Astrocyte of the cerebellum (primary cell): ENCODE measurements around the gene ANKS1B.
A peak's percentile ranks its signal among the peaks of the same experiment; 100 is the strongest.

Experiments
- DNase-seq: peaks from one replicate; pipeline ENCODE4 v3.0.0-alpha.2; 2011; ENCODE audit warnings: low read depth
- H3K4me3 ChIP-seq: 2 replicates; pipeline ENCODE4 v1.5.1; 2011; ENCODE audit warnings: mild to moderate bottlenecking, low read depth, low read length, moderate library complexity
- in situ Hi-C: cut with HindIII; loops from 2 replicates; pipeline ENCODE4 v1.10.0; 2017; ENCODE audit warnings: low sequenced_read_pairs
- TF ChIP-seq, protein P1 (sequence below): IDR thresholded peaks from 2 replicates; pipeline ENCODE4 v1.5.1; 2012; ENCODE audit warnings: low read length, low read depth, moderate library complexity, mild to moderate bottlenecking; ENCODE audit errors: missing control alignments

ANKS1B gene

DNA sequence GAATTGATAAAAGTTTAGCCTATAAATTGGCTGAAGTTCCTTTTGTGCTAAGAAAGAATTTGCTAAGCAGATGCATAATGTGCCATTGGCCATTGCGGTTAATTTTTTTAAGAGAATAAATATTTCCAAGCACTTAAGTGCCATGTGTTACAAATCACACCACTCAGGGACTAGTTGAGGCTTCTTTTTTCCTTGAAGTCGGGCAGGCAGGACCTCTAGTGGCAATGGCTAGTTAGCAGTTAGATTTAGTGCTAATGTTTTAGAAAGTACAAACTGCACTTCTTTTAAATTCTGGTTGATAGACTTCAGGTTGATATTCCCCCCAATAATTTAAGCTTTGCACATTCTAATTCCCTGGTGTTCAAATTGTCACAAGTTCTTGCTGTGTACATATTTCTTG, 1045.4 kb downstream of the ANKS1B start:
- TF ChIP-seq, protein P1, sequence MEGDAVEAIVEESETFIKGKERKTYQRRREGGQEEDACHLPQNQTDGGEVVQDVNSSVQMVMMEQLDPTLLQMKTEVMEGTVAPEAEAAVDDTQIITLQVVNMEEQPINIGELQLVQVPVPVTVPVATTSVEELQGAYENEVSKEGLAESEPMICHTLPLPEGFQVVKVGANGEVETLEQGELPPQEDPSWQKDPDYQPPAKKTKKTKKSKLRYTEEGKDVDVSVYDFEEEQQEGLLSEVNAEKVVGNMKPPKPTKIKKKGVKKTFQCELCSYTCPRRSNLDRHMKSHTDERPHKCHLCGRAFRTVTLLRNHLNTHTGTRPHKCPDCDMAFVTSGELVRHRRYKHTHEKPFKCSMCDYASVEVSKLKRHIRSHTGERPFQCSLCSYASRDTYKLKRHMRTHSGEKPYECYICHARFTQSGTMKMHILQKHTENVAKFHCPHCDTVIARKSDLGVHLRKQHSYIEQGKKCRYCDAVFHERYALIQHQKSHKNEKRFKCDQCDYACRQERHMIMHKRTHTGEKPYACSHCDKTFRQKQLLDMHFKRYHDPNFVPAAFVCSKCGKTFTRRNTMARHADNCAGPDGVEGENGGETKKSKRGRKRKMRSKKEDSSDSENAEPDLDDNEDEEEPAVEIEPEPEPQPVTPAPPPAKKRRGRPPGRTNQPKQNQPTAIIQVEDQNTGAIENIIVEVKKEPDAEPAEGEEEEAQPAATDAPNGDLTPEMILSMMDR = peak; percentile 85
- in situ Hi-C loops = loop anchor here (25.0 kb wide), 1 partner anchor 202 kb away; no protein-coding TSS in a partner anchor

GRCh38 chr12:98935847-98936246, 1048.9 kb downstream of the ANKS1B start:
- in situ Hi-C loops = loop anchor here (25.0 kb wide), 1 partner anchor 199 kb away; no protein-coding TSS in a partner anchor
- TF ChIP-seq, protein P1 = no peak
- DNase-seq = no peak
- H3K4me3 ChIP-seq = no peak overlapping the region

More for the DNA sequence above, 1045.4 kb downstream of the ANKS1B start:
- no peak overlapping the region for H3K4me3 ChIP-seq
- peak; percentile 70 for DNase-seq

DNA sequence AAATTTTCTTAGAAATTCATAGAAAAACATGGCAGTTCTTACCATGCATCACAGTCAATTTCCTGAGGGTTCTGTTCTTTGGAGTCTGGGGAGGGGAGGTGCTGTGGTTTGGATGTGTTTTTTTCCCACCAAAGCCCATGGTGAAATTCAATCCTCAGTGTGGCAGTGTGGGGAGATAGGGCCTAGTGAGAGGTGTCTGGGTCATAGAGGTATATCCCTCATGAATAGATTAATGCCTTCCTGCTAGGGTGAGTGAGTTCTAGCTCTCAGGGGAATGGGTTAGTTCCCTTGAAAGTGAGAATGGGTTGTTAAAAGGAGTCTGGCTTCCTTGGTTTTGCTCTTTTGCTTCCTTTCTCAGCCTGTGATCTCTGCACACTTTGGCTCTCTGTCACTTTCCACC, 1061.9 kb downstream of the ANKS1B start:
- TF ChIP-seq, protein P1 = no peak
- H3K4me3 ChIP-seq = no peak overlapping the region
- DNase-seq = no peak
- in situ Hi-C loops = no loop called here

- in situ Hi-C loops = no loop called here
- no peak for DNase-seq
- TF ChIP-seq, protein P1 = no peak
- no peak overlapping the region for H3K4me3 ChIP-seq
These were observed 1066.4 kb downstream of the ANKS1B start for GRCh38 chr12:98918176-98918863.

DNA sequence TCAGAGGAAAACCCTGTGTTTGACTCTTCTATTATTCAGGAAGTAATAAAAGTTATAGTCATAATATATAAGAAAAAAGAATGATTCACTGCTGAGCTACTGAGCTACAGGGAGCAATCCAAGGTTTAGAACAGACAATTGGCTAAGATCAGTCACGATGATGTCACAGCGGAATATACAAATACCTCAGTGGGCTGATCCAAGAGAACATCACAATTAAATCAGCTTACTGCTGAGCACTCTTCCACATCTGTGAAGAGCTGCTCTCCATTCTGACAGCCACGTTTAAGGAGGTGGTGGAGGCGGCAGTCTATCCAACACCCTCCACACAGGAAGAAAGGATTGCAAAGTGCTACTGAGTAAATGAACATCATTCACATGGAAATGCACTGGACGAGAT, 1068.6 kb downstream of the ANKS1B start:
- TF ChIP-seq, protein P1 = no peak
- H3K4me3 ChIP-seq = no peak overlapping the region
- in situ Hi-C loops = no loop called here
- DNase-seq = no peak

GRCh38 chr12:98912401-98912974, 1072.2 kb downstream of the ANKS1B start:
- TF ChIP-seq, protein P1 = no peak
- H3K4me3 ChIP-seq = no peak overlapping the region
- no peak for DNase-seq
- in situ Hi-C loops = no loop called here
